Neural cell (in vitro differentiated cells): Measurements from ENCODE around the gene ELN. TPM values are rescaled to one million over a fixed set of nuclear protein-coding genes. Genes with fewer than 3 reads are reported as not detected.

ENCODE experiments used
- H2AFZ ChIP-seq: fragments of 200-600, 300-800 bp; sonication (generic), shearing (Covaris generic); 2 replicates; pipeline ENCODE4 v1.6.0; 2014; ENCODE audit warnings: low read depth, mild to moderate bottlenecking, antibody characterized with exemption, low read length, moderate library complexity
- H3F3A ChIP-seq: fragments of 200-600 bp; shearing (Covaris generic); 2 replicates; pipeline ENCODE4 v1.6.1; 2016; ENCODE audit warnings: mild to moderate bottlenecking, moderate library complexity, mixed read lengths, antibody characterized with exemption, low read length; ENCODE audit not compliant: insufficient read depth, poor library complexity, severe bottlenecking
- H3K27ac ChIP-seq: fragments of 200-600, 300-800 bp; sonication (generic), shearing (Covaris generic); 2 replicates; pipeline ENCODE4 v1.5.1; 2014; ENCODE audit warnings: mild to moderate bottlenecking, low read length, moderate library complexity
- H3K27me3 ChIP-seq: fragments of 300-800, 200-600 bp; sonication (generic), shearing (Covaris generic); 2 replicates; pipeline ENCODE4 v1.6.0; 2014; ENCODE audit warnings: mild to moderate bottlenecking, low read depth, low read length, moderate library complexity; ENCODE audit not compliant: insufficient read depth
- H3K36me3 ChIP-seq: fragments of 300-800, 200-600 bp; sonication (generic), shearing (Covaris generic); 2 replicates; pipeline ENCODE4 v1.5.1; 2014; ENCODE audit warnings: mild to moderate bottlenecking, antibody characterized with exemption, low read length, moderate library complexity; ENCODE audit not compliant: insufficient read depth
- H3K4me2 ChIP-seq: fragments of 300-800, 200-600 bp; sonication (generic), shearing (Covaris generic); 2 replicates; pipeline ENCODE4 v1.6.0; 2014; ENCODE audit warnings: mild to moderate bottlenecking, low read length
- H3K4me3 ChIP-seq: fragments of 300-800, 200-600 bp; sonication (generic), shearing (Covaris generic); 2 replicates; pipeline ENCODE4 v1.5.1; 2014; ENCODE audit warnings: mild to moderate bottlenecking, low read length, moderate library complexity
- H3K79me2 ChIP-seq: fragments of 200-600 bp; shearing (Covaris generic); replicated peaks from 2 replicates; pipeline ENCODE4 v1.6.0; 2014; ENCODE audit warnings: mild to moderate bottlenecking, low read length, moderate library complexity; ENCODE audit not compliant: insufficient read depth
- H3K9ac ChIP-seq: fragments of 300-800, 200-600 bp; sonication (generic), shearing (Covaris generic); 2 replicates; pipeline ENCODE4 v1.6.1; 2016; ENCODE audit warnings: mild to moderate bottlenecking, low read length, mixed read lengths
- H3K9me2 ChIP-seq: fragments of 200-600 bp; shearing (Covaris generic); 2 replicates; pipeline ENCODE4 v1.6.1; 2016; ENCODE audit warnings: mild to moderate bottlenecking, low read length, mixed read lengths; ENCODE audit not compliant: insufficient read depth
- H3K9me3 ChIP-seq: fragments of 200-600, 300-800 bp; sonication (generic), shearing (Covaris generic); 2 replicates; pipeline ENCODE4 v1.6.1; 2016; ENCODE audit warnings: mild to moderate bottlenecking, mixed run types, low read length, moderate library complexity, mixed read lengths
- H4K20me1 ChIP-seq: fragments of 200-600 bp; shearing (Covaris generic); 2 replicates; pipeline ENCODE4 v1.6.1; 2016; ENCODE audit warnings: mild to moderate bottlenecking, mixed run types; ENCODE audit not compliant: insufficient read depth
- CTCF ChIP-seq: fragments of 450-650 bp; IDR thresholded peaks from 2 replicates; pipeline ENCODE4 v1.5.1; 2014; ENCODE audit warnings: antibody characterized with exemption, mild to moderate bottlenecking, moderate library complexity; ENCODE audit not compliant: poor library complexity, severe bottlenecking
- EP300 ChIP-seq: fragments of 450-650 bp; conservative IDR thresholded peaks from 2 replicates; pipeline ENCODE4 v1.6.1; 2014; ENCODE audit warnings: antibody characterized with exemption, mild to moderate bottlenecking, moderate library complexity; ENCODE audit not compliant: poor library complexity, severe bottlenecking
- EZH2 ChIP-seq: fragments of 200-600, 300-800 bp; shearing (Covaris generic), sonication (generic); IDR thresholded peaks from 2 replicates; pipeline ENCODE4 v1.6.1; 2014; ENCODE audit warnings: antibody characterized with exemption, low read length, borderline replicate concordance, mild to moderate bottlenecking; ENCODE audit not compliant: insufficient read depth, poor library complexity, severe bottlenecking
- MXI1 ChIP-seq: fragments of 450-650 bp; conservative IDR thresholded peaks from 2 replicates; pipeline ENCODE4 v1.6.1; 2014; ENCODE audit warnings: antibody characterized with exemption, mild to moderate bottlenecking; ENCODE audit not compliant: poor library complexity, severe bottlenecking
- POLR2AphosphoS5 ChIP-seq: IDR thresholded peaks from 2 replicates; pipeline ENCODE4 v1.6.1; 2012
- RAD21 ChIP-seq: fragments of 450-650 bp; conservative IDR thresholded peaks from 2 replicates; pipeline ENCODE4 v1.6.1; 2014; ENCODE audit warnings: antibody characterized with exemption, mild to moderate bottlenecking, moderate library complexity
- REST ChIP-seq: IDR thresholded peaks from 2 replicates; pipeline ENCODE4 v1.6.1; 2012; ENCODE audit warnings: borderline replicate concordance
- SMC3 ChIP-seq: fragments of 450-650 bp; conservative IDR thresholded peaks from 2 replicates; pipeline ENCODE4 v1.6.1; 2014; ENCODE audit warnings: antibody characterized with exemption, mild to moderate bottlenecking, moderate library complexity; ENCODE audit not compliant: poor library complexity
- TAF1 ChIP-seq: IDR thresholded peaks from 2 replicates; pipeline ENCODE4 v1.6.1; 2012; ENCODE audit warnings: low read depth
- polyA plus RNA-seq: library from polyadenylated mRNA; depleted of rRNA; stranded (reverse); fragments of >200 nt; gene quantifications from 2 replicates; pipeline ENCODE4 v1.2.3, GENCODE V29; 2014

The ELN gene
- polyA plus RNA-seq, 1 donor from 2014 or later = not detected

- H3K4me2 ChIP-seq = no peak overlapping the region
- no peaks in the 10 kb centered on the region for H3K79me2 ChIP-seq
- no peaks in the 10 kb centered on the region for H3K9me2 ChIP-seq
- H3K27me3 ChIP-seq = no peaks in the 10 kb centered on the region
- no peaks in the 10 kb centered on the region for H3K36me3 ChIP-seq
- no peak overlapping the region for H3K27ac ChIP-seq
- TF ChIP-seq TAF1 (no peak), EZH2 (no peak), REST (no peak), POLR2AphosphoS5 (no peak), MXI1 (no peak), SMC3 (no peak), CTCF (no peak), EP300 (no peak), RAD21 (no peak)
- no peak overlapping the region for H2AFZ ChIP-seq
- no peaks in the 10 kb centered on the region for H3K9me3 ChIP-seq
- H4K20me1 ChIP-seq = no peaks in the 10 kb centered on the region
- no peak overlapping the region for H3K4me3 ChIP-seq
- H3F3A ChIP-seq = no peaks in the 10 kb centered on the region
- H3K9ac ChIP-seq = no peak overlapping the region
Measured at GRCh38 chr7:73991522-73992100, 36.4 kb upstream of the ELN start.

GRCh38 chr7:73992101-73992562 lies 35.8 kb upstream of the ELN start:
- Histone ChIP-seq H3K27ac (no peak overlapping the region), H3K27me3 (no peaks in the 10 kb centered on the region), H3K4me2 (no peak overlapping the region), H3K9ac (no peak overlapping the region), H3F3A (no peaks in the 10 kb centered on the region), H3K9me2 (no peaks in the 10 kb centered on the region), H4K20me1 (no peaks in the 10 kb centered on the region), H2AFZ (no peak overlapping the region), H3K9me3 (no peaks in the 10 kb centered on the region), H3K36me3 (no peaks in the 10 kb centered on the region), H3K4me3 (no peak overlapping the region), H3K79me2 (no peaks in the 10 kb centered on the region)
- TF ChIP-seq POLR2AphosphoS5 = no peak
- no peak for TF ChIP-seq MXI1
- TF ChIP-seq REST = no peak
- TF ChIP-seq RAD21 = no peak
